Muscle layer of duodenum (tissue), 2 donors: ENCODE results near the gene ZBTB17.

Source experiments
- H3K27ac ChIP-seq: one replicate; pipeline ENCODE4 v1.7.0; 2013; ENCODE audit warnings: mild to moderate bottlenecking, low read length
- H3K27me3 ChIP-seq: one replicate; pipeline ENCODE4 v1.7.0; 2013; ENCODE audit warnings: low read depth, mild to moderate bottlenecking, control low read depth, low read length
- H3K36me3 ChIP-seq, 2 donors: one replicate each; pipeline ENCODE4 v1.7.0; 2013; ENCODE audit warnings: low read length in 2 of 2, control low read depth in 1 of 2, mild to moderate bottlenecking in 1 of 2; ENCODE audit not compliant: insufficient read depth in 2 of 2, control insufficient read depth in 1 of 2
- H3K4me1 ChIP-seq, 2 donors: one replicate each; pipeline ENCODE4 v1.7.0; 2013; ENCODE audit warnings: low read length in 2 of 2, mild to moderate bottlenecking in 2 of 2, control low read depth in 1 of 2, moderate library complexity in 1 of 2; ENCODE audit not compliant: insufficient read depth in 2 of 2, control insufficient read depth in 1 of 2
- H3K4me3 ChIP-seq, 2 donors: one replicate each; pipeline ENCODE4 v1.7.0; 2013; ENCODE audit warnings: low read length in 2 of 2, low read depth in 1 of 2, mild to moderate bottlenecking in 1 of 2
- H3K9me3 ChIP-seq, 2 donors: one replicate each; pipeline ENCODE4 v1.7.0; 2013; ENCODE audit warnings: low read length in 2 of 2, control low read depth in 1 of 2, mild to moderate bottlenecking in 1 of 2; ENCODE audit not compliant: control insufficient read depth in 1 of 2
- donor health status: healthy.

ZBTB17 gene

DNA sequence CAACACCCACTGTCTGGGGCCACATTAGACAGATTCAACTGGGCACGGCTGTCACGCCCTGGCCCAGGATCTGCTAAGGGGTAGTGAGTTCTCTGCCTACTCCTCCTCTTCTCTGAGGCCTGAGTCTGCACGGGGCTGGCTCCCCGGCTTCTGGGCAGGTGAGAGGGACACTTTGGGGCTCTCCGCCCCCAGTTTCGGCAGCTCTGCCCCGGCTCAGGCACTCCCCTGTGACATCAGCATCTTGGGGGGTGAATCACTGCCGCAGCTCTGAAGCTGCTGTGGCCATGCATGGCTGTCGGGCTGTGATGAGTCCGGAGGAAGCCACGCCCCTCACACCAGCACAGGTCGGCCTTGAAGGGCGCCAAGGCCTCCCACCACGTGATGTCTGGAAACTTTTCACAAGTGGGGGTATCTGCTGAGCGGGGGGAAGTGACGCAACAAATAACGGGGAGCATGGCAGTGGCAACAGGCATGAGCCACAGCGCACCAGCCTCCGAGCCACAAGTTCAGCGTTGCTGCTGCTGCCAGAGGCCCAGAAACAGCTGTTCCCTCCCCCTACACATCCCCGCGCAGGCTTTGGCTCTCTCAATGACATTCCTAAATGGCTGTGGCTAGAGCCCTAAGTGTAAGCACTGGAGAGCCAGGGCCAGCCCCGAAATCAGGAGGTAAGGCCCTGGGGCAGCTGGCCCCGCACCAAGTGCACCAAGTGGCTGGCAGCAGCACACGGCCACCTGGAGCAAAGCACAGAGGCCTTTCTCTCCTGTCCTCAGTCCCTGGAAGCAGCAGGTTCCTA is 26.3 kb downstream of the ZBTB17 start:
- peak overlapping the region; percentile 91 for H3K27ac ChIP-seq
- peak overlapping the region in 1 of 2 donors; percentile 27 for H3K4me3 ChIP-seq
- no peaks in the 10 kb centered on the region for H3K9me3 ChIP-seq
- peaks cover 32 to 51% of the 10 kb centered on the region in 2 donors for H3K4me1 ChIP-seq
- peaks cover 25 to 41% of the 10 kb centered on the region in 2 donors for H3K36me3 ChIP-seq
- no peaks in the 10 kb centered on the region for H3K27me3 ChIP-seq

DNA sequence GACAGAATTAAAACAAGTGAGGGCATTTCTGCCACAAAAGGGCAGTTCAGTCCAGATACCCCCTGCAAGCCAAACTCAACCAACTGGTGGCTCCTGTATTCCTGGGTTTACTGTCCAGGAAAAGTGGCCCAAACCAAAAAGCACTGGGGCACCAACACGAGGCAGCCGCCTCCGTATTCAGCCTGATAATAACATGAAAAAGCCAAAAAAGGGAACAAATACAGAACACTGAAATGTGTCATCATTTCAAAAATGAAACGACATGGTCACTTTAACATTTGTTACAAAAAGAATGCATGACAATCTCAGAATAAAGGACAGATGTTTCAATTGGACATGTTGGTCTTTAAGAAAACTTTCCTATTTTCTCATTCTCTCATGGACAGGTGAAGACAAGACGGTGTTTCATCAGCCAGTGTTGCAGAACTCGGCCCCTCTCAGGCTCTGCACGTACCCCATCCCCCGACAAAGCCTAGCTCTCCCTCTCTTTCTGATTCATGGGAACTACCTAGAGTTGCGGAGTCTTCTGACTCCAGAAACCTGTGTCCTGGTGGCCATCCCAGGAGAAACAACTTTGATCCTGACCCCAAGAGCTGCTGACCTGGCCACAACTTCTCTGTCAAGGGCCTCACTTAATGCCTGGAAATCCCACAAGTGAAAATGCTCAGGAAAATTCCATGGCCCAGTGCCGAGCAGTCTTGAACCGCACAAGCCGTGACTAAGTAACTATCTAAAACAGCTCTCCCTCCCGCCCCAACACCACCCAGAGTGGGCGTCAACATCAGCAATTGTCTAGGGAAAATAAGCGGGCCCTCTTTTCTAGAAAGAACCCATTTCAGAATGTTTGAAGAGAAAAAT is 27.1 kb downstream of the ZBTB17 start:
- no peaks in the 10 kb centered on the region for H3K27me3 ChIP-seq
- H3K4me1 ChIP-seq: peaks cover 31 to 44% of the 10 kb centered on the region in 2 donors
- peak overlapping the region; percentile 91 for H3K27ac ChIP-seq
- H3K4me3 ChIP-seq: peak overlapping the region in 1 of 2 donors; percentile 27
- H3K36me3 ChIP-seq: peaks cover 25 to 46% of the 10 kb centered on the region in 2 donors
- H3K9me3 ChIP-seq: no peaks in the 10 kb centered on the region

- Histone ChIP-seq H3K4me1 (peaks cover 24 to 37% of the 10 kb centered on the region in 2 donors), H3K9me3 (no peaks in the 10 kb centered on the region), H3K36me3 (peaks cover 29 to 52% of the 10 kb centered on the region in 2 donors), H3K4me3 (no peak overlapping the region), H3K27me3 (no peaks in the 10 kb centered on the region), H3K27ac (peak overlapping the region; percentile 91)
Measured at GRCh38 chr1:15948091-15948591, 27.8 kb downstream of the ZBTB17 start.

- no peak overlapping the region for H3K27ac ChIP-seq
- H3K27me3 ChIP-seq: no peaks in the 10 kb centered on the region
- peaks cover 35 to 58% of the 10 kb centered on the region in 2 donors for H3K36me3 ChIP-seq
- peaks cover 24 to 35% of the 10 kb centered on the region in 2 donors for H3K4me1 ChIP-seq
- H3K4me3 ChIP-seq: no peak overlapping the region
- H3K9me3 ChIP-seq: no peaks in the 10 kb centered on the region
Measured at GRCh38 chr1:15947382-15948090, 28.4 kb downstream of the ZBTB17 start.

GRCh38 chr1:15946571-15947381 is 29.1 kb downstream of the ZBTB17 start:
- no peaks in the 10 kb centered on the region for H3K9me3 ChIP-seq
- H3K27ac ChIP-seq: no peak overlapping the region
- H3K4me3 ChIP-seq: no peak overlapping the region
- H3K27me3 ChIP-seq: no peaks in the 10 kb centered on the region
- peaks cover 43 to 65% of the 10 kb centered on the region in 2 donors for H3K36me3 ChIP-seq
- peaks cover 24 to 32% of the 10 kb centered on the region in 2 donors for H3K4me1 ChIP-seq

DNA sequence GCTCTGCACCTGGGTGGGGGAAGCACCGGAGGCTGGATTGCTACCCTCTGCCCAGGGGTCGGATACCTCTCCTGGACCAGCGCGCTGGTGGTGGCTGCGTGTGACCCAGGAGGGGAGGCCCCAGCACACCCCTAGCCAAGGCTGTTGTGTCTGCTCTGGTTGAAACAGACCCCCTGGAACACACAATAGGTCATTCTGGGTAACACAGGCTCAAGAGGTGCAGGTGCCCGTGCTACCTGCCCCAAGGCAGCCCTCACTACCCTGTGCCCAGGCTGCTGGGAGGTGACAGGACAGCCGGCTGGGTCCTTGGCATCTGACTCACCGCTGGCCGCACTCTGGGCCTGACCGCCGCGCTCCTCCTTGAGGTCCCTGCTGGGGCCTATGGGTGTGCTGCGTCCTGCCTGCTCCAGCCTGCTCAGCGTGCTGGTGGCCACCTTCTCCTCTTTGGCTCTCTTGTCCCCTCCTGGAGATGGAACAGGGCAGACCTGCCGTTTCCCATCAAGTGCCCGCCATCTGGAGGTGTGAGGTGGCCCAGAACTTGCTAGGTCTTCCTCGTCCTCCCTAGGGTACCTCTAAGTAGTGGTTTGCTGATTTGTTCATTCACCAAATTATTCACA is 30.0 kb downstream of the ZBTB17 start:
- Histone ChIP-seq H3K9me3 (no peaks in the 10 kb centered on the region), H3K27me3 (no peaks in the 10 kb centered on the region), H3K4me3 (no peak overlapping the region), H3K36me3 (peaks cover 50 to 74% of the 10 kb centered on the region in 2 donors), H3K4me1 (peaks cover 24% of the 10 kb centered on the region in 2 donors), H3K27ac (no peak overlapping the region)

GRCh38 chr1:15945011-15945831 is 30.7 kb downstream of the ZBTB17 start:
- no peaks in the 10 kb centered on the region for H3K9me3 ChIP-seq
- H3K4me3 ChIP-seq: no peak overlapping the region
- H3K4me1 ChIP-seq: peaks cover 16 to 19% of the 10 kb centered on the region in 2 donors
- H3K27me3 ChIP-seq: no peaks in the 10 kb centered on the region
- peaks cover 57 to 81% of the 10 kb centered on the region in 2 donors for H3K36me3 ChIP-seq
- H3K27ac ChIP-seq: no peak overlapping the region

DNA sequence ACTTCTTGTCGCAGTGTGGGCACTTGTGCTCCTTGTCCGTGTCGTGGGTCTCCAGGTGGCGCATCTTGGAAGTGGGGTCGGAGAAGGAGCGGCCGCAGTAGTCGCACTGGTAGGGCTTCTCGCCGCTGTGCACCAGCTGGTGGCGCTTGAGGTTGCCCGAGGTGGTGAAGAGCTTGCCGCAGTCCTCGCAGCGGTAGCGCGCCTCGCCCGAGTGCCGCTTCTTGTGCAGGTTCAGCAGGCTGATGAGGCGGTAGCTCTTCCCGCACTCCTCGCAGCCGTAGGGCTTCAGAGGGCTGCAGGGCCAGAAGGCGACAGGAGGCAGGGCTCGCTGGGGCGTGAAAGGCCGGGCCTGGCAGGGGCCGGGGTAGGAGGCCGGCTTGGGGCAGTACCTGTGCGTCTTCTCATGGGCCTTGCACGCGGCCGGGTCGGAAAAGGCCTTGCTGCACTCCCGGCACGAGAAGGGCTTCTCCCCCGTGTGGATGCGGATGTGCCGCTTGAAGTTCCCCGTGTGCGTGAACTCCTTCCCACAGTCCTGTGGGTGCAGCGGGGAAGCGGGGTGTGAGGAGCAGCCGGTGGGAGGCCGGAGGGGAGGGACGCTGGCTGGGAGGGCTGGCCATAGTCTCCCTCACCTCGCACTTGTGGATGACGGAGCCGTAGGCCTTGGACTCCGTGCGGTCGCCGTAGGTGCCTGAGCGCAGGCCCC is 31.4 kb downstream of the ZBTB17 start:
- Histone ChIP-seq H3K36me3 (peaks cover 58 to 81% of the 10 kb centered on the region in 2 donors), H3K27me3 (no peaks in the 10 kb centered on the region), H3K4me3 (no peak overlapping the region), H3K9me3 (no peaks in the 10 kb centered on the region), H3K27ac (no peak overlapping the region), H3K4me1 (peaks cover 14 to 15% of the 10 kb centered on the region in 2 donors)

DNA sequence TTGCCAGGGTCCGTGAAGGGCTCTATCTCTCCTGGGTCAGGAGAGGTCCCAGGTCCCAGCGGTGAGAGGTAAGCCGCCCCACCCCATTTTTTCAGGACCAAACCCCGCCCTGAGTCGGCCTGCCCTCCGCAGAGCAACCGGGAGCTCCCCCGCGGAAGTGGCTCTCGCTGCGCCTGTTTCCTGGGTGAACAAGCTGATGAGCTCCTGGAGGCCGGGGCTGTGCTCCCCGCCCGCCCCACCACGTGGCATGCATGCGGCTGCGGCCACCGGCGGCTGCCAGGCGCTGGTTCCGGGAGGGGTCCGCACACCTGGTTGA is 32.0 kb downstream of the ZBTB17 start:
- Histone ChIP-seq H3K9me3 (no peaks in the 10 kb centered on the region), H3K4me1 (peaks cover 13 to 18% of the 10 kb centered on the region in 2 donors), H3K4me3 (no peak overlapping the region), H3K27me3 (no peaks in the 10 kb centered on the region), H3K36me3 (peaks cover 60 to 79% of the 10 kb centered on the region in 2 donors), H3K27ac (no peak overlapping the region)
